WTC11 (cell line): ENCODE data around the gene MSH2. TPM values are rescaled to one million over a fixed set of nuclear protein-coding genes. Genes with fewer than 3 reads are reported as not detected.

Experiments
- ATAC-seq: fragments of 200-7000 bp; cut with Tn5 transposase; 2 replicates; pipeline ENCODE4 v1.10.0; 2021; ENCODE audit warnings: mild to moderate bottlenecking, moderate library complexity
- CTCF ChIA-PET: fragments of 300-600 bp; sonication (Branson Sonifier 250); formaldehyde crosslinking; loops from one replicate; lab custom pipeline; 2021; ENCODE audit warnings: antibody characterized with exemption; lab: Charles Lee
- POLR2A ChIA-PET: fragments of 350-600 bp; sonication (Branson Sonifier 250); formaldehyde crosslinking; loops from one replicate; lab custom pipeline; 2021; ENCODE audit warnings: antibody characterized with exemption; lab: Charles Lee
- DNase-seq: peaks from one replicate; pipeline ENCODE4 v3.0.0; 2021; ENCODE audit warnings: low spot score
- H3K27ac Mint-ChIP-seq: 2 replicates; pipeline ENCODE4 v1.8.0; 2021; ENCODE audit warnings: mixed read lengths
- H3K27me3 Mint-ChIP-seq: 2 replicates; pipeline ENCODE4 v1.8.0; 2021; ENCODE audit warnings: low read depth, mild to moderate bottlenecking, moderate library complexity, mixed read lengths
- H3K36me3 Mint-ChIP-seq: 2 replicates; pipeline ENCODE4 v1.8.0; 2021; ENCODE audit warnings: mixed read lengths
- H3K4me1 Mint-ChIP-seq: 2 replicates; pipeline ENCODE4 v1.8.0; 2022; ENCODE audit warnings: mixed read lengths
- H3K4me3 Mint-ChIP-seq: 2 replicates; pipeline ENCODE4 v1.8.0; 2021; ENCODE audit warnings: mild to moderate bottlenecking, moderate library complexity, mixed read lengths
- H3K9me3 Mint-ChIP-seq: 2 replicates; pipeline ENCODE4 v1.8.0; 2021; ENCODE audit warnings: mixed read lengths
- HMGA2 ChIP-seq: fragments of 250-450 bp; sonication (Bioruptor Pico); IDR thresholded peaks from 2 replicates; pipeline ENCODE4 v1.4.0; 2021; ENCODE audit warnings: mild to moderate bottlenecking, moderate library complexity
- KAT7 ChIP-seq: sonication (generic); formaldehyde crosslinking; IDR thresholded peaks from 2 replicates; pipeline ENCODE4 v1.8.1; 2023; ENCODE audit warnings: missing genetic modification reagents, mild to moderate bottlenecking, borderline replicate concordance
- MYBL2 ChIP-seq: sonication (generic); formaldehyde crosslinking; IDR thresholded peaks from 2 replicates; pipeline ENCODE4 v1.8.1; 2023; ENCODE audit warnings: mild to moderate bottlenecking, moderate library complexity, missing genetic modification reagents
- TEAD4 ChIP-seq: sonication (generic); formaldehyde crosslinking; IDR thresholded peaks from 2 replicates; pipeline ENCODE4 v1.8.0; 2022; ENCODE audit warnings: mild to moderate bottlenecking, missing genetic modification reagents
- ZNF423 ChIP-seq: fragments of 250-450 bp; sonication (Bioruptor Pico); IDR thresholded peaks from 2 replicates; pipeline ENCODE4 v2.1.2; 2022; ENCODE audit warnings: mild to moderate bottlenecking, moderate library complexity
- total RNA-seq: library from RNA; stranded (reverse); gene quantifications from 3 replicates; pipeline ENCODE4 v1.2.3, GENCODE V29; 2021
- TF ChIP-seq, protein P1 (sequence below): sonication (generic); formaldehyde crosslinking; IDR thresholded peaks from 2 replicates; pipeline ENCODE4 v1.8.1; 2022; ENCODE audit warnings: missing genetic modification reagents, borderline replicate concordance
- TF ChIP-seq, protein P2 (sequence below): sonication (generic); formaldehyde crosslinking; IDR thresholded peaks from 2 replicates; pipeline ENCODE4 v1.8.0; 2023; ENCODE audit warnings: missing genetic modification reagents, mild to moderate bottlenecking, borderline replicate concordance
- TF ChIP-seq, protein P3 (sequence below): sonication (generic); formaldehyde crosslinking; IDR thresholded peaks from 2 replicates; pipeline ENCODE4 v1.8.1; 2023; ENCODE audit warnings: mild to moderate bottlenecking, missing genetic modification reagents

MSH2 gene
- total RNA-seq, 1 experiment from 2014 or later, result 244 TPM

DNA sequence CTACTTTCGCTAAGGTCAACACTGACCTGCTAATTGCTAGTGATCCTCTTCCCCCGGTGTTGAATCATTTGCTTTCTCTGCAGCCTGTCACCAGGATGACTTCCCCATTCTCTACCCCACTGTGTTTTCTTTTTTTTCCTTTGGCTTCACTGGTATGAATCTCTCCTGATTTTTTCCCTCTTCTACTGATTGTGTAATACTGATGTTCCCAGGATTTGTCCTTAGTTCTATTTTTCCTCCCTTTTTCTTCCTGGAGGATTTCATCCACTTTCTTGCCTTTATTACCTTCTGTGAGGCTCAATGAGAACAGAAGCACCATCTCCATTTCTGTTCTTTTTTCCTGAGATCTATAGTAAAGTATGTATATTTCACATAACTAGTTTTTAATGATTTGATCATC lies 14.1 kb upstream of the MSH2 start:
- DNase-seq, result no peak
- Mint-ChIP-seq H3K36me3 (peaks cover 35% of the 10 kb centered on the region), H3K27me3 (no peaks in the 10 kb centered on the region), H3K9me3 (no peaks in the 10 kb centered on the region), H3K27ac (peak overlapping the region; percentile 26; the same call in 1 of the 2 replicates), H3K4me3 (no peak overlapping the region), H3K4me1 (peaks cover 6% of the 10 kb centered on the region)
- CTCF ChIA-PET, result interaction anchor here (0.7 to 2.9 kb wide), 29 partner anchors 9 to 484 kb away, joined by 3 to 107 read pairs (median 4); partner anchors contain the start of gene MSH2
- no peak for ATAC-seq
- TF ChIP-seq, protein P1, sequence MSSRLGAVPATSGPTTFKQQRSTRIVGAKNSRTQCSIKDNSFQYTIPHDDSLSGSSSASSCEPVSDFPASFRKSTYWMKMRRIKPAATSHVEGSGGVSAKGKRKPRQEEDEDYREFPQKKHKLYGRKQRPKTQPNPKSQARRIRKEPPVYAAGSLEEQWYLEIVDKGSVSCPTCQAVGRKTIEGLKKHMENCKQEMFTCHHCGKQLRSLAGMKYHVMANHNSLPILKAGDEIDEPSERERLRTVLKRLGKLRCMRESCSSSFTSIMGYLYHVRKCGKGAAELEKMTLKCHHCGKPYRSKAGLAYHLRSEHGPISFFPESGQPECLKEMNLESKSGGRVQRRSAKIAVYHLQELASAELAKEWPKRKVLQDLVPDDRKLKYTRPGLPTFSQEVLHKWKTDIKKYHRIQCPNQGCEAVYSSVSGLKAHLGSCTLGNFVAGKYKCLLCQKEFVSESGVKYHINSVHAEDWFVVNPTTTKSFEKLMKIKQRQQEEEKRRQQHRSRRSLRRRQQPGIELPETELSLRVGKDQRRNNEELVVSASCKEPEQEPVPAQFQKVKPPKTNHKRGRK (CRISPR knock-in tag), result 0 out of 2 replicates have a peak, but pooled peaks have one; percentile 33
- TF ChIP-seq MYBL2 (CRISPR knock-in tag), result no peak
- POLR2A ChIA-PET, result interaction anchor here (1.5 kb wide), 1 partner anchor 54 kb away, joined by 7 read pairs; no protein-coding TSS in a partner anchor

DNA sequence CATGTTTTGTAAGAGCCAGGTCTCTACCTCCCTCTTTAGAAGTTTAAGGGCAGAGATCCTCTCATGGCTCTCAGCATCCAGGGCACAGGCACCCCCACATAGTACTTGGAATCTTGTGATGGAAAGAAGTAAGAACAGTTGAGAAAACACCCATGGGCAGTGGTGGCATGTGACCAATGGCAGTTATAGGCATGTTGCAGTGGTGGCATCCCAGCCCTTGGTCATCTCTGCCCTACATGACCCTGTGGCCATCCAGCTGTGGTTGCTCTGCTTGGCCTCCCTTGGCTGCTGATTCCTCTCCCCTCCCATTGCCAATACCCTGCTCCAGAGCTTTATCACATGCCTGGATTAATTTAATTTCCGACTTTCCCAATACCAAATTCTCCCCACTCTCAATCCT lies 13.3 kb upstream of the MSH2 start:
- CTCF ChIA-PET, result interaction anchor here (1.3 kb wide), 1 partner anchor 55 kb away, joined by 7 read pairs; no protein-coding TSS in a partner anchor
- ATAC-seq (no peak), DNase-seq (no peak)
- no peaks in the 10 kb centered on the region for H3K9me3 Mint-ChIP-seq
- H3K27ac Mint-ChIP-seq, result no peak overlapping the region
- peaks cover 34% of the 10 kb centered on the region for H3K36me3 Mint-ChIP-seq
- peaks cover 10% of the 10 kb centered on the region for H3K4me1 Mint-ChIP-seq
- TF ChIP-seq ZNF423 (no peak), TEAD4 (CRISPR knock-in tag) (no peak), KAT7 (CRISPR knock-in tag) (no peak)
- TF ChIP-seq, protein P2, sequence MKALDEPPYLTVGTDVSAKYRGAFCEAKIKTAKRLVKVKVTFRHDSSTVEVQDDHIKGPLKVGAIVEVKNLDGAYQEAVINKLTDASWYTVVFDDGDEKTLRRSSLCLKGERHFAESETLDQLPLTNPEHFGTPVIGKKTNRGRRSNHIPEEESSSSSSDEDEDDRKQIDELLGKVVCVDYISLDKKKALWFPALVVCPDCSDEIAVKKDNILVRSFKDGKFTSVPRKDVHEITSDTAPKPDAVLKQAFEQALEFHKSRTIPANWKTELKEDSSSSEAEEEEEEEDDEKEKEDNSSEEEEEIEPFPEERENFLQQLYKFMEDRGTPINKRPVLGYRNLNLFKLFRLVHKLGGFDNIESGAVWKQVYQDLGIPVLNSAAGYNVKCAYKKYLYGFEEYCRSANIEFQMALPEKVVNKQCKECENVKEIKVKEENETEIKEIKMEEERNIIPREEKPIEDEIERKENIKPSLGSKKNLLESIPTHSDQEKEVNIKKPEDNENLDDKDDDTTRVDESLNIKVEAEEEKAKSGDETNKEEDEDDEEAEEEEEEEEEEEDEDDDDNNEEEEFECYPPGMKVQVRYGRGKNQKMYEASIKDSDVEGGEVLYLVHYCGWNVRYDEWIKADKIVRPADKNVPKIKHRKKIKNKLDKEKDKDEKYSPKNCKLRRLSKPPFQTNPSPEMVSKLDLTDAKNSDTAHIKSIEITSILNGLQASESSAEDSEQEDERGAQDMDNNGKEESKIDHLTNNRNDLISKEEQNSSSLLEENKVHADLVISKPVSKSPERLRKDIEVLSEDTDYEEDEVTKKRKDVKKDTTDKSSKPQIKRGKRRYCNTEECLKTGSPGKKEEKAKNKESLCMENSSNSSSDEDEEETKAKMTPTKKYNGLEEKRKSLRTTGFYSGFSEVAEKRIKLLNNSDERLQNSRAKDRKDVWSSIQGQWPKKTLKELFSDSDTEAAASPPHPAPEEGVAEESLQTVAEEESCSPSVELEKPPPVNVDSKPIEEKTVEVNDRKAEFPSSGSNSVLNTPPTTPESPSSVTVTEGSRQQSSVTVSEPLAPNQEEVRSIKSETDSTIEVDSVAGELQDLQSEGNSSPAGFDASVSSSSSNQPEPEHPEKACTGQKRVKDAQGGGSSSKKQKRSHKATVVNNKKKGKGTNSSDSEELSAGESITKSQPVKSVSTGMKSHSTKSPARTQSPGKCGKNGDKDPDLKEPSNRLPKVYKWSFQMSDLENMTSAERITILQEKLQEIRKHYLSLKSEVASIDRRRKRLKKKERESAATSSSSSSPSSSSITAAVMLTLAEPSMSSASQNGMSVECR (CRISPR knock-in tag), result no peak
- TF ChIP-seq, protein P3, sequence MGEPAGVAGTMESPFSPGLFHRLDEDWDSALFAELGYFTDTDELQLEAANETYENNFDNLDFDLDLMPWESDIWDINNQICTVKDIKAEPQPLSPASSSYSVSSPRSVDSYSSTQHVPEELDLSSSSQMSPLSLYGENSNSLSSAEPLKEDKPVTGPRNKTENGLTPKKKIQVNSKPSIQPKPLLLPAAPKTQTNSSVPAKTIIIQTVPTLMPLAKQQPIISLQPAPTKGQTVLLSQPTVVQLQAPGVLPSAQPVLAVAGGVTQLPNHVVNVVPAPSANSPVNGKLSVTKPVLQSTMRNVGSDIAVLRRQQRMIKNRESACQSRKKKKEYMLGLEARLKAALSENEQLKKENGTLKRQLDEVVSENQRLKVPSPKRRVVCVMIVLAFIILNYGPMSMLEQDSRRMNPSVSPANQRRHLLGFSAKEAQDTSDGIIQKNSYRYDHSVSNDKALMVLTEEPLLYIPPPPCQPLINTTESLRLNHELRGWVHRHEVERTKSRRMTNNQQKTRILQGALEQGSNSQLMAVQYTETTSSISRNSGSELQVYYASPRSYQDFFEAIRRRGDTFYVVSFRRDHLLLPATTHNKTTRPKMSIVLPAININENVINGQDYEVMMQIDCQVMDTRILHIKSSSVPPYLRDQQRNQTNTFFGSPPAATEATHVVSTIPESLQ (CRISPR knock-in tag), result no peak
- TF ChIP-seq, protein P1 (CRISPR knock-in tag), result no peak
- no peaks in the 10 kb centered on the region for H3K27me3 Mint-ChIP-seq
- POLR2A ChIA-PET, result no interaction called here
- no peak overlapping the region for H3K4me3 Mint-ChIP-seq

DNA sequence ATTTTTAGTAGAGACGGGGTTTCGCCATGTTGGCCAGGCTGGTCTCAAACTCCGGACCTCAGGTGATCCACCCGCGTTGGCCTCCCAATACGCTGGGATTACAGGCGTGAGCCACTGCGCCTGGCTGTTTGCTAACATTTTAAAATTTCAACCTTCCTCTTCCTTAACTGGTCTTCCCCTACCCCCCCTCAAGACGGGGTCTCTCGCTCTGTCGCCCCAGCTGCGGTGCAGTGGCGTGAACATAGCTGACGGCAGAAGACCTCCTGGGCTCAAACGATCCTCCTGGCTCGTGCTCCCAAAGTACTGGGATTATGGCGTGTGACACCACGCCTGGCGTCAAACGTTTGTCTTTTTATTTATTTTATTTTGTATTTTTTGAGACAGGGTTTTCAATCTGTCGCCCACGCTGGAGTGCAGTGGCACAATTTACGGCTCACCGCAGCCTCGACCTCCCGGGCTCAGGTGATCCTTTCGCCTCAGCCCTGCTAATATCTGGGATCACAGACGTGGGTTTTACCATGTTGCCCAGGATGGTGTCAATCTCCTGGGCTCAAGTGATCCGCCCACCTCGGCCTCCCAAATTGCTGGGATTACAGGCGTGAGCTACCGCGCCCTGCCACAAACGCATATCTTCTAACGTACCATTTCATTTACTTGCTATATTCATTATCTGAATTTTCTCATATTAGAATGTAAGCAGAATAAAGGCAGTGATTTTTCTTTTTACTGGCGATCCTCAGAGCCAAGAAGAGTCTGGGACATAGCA lies 984 bp upstream of the MSH2 start:
- Mint-ChIP-seq H3K4me1 (peaks cover 34% of the 10 kb centered on the region), H3K36me3 (peaks cover 22% of the 10 kb centered on the region), H3K9me3 (peaks cover 10% of the 10 kb centered on the region)
- POLR2A ChIA-PET, result interaction anchor here (1.1 to 2.1 kb wide), 4 partner anchors 10 to 88 kb away, joined by 4 to 17 read pairs (median 10); no protein-coding TSS in a partner anchor
- ATAC-seq, result peak; percentile 5; the same call in 1 of the 2 replicates
- no peak for TF ChIP-seq HMGA2 (CRISPR knock-in tag)
- 0 out of 2 replicates have a peak, but pooled peaks have one; percentile 10 for TF ChIP-seq MYBL2 (CRISPR knock-in tag)
- TF ChIP-seq, all 79 proteins: peak for 1
- Mint-ChIP-seq H3K27me3 (no peaks in the 10 kb centered on the region), H3K27ac (peak overlapping the region; percentile 100), H3K4me3 (peak overlapping the region; percentile 91)
- CTCF ChIA-PET, result interaction anchor here (0.6 to 2.6 kb wide), 10 partner anchors 14 to 381 kb away, joined by 3 to 34 read pairs (median 4); partner anchors contain the start of gene MSH6
- DNase-seq, result peak; percentile 26
